Right atrium auricular region (tissue), 2 donors: ENCODE measurements around the gene IVD. TPM values are rescaled to one million over a fixed set of nuclear protein-coding genes. Genes with fewer than 3 reads are reported as not detected.

Experiments
- DNase-seq: peaks from one replicate; pipeline ENCODE4 v3.0.0-alpha.2; 2019; ENCODE audit warnings: low spot score
- H3K27ac ChIP-seq, 2 donors: fragments of 200-600 bp; sonication (generic); 1 replicate in 1 of 2; 2 replicates in 1 of 2; pipeline ENCODE4 v1.5.1; 2016 to 2019
- H3K27me3 ChIP-seq, 2 donors: fragments of 200-600 bp; sonication (generic); one replicate each; pipeline versions ENCODE4 v1.5.1 to v1.6.0; 2017 to 2019
- H3K36me3 ChIP-seq: fragments of 200-600 bp; sonication (generic); one replicate; pipeline ENCODE4 v1.5.1; 2016
- H3K4me1 ChIP-seq, 2 donors: fragments of 200-600 bp; sonication (generic); one replicate each; pipeline versions ENCODE4 v1.5.1 to v1.6.0; 2017 to 2019
- H3K4me3 ChIP-seq, 2 donors: fragments of 200-600 bp; sonication (generic); 1 replicate in 1 of 2; 2 replicates in 1 of 2; pipeline ENCODE4 v1.5.1; 2017 to 2019; ENCODE audit warnings: mild to moderate bottlenecking in 1 of 2, moderate library complexity in 1 of 2
- H3K9me3 ChIP-seq, 2 donors: fragments of 200-600 bp; sonication (generic); one replicate each; pipeline ENCODE4 v1.5.1; 2019
- total RNA-seq, 2 donors: library from RNA; depleted of rRNA; stranded (reverse); fragments of >200 nt; gene quantifications; one replicate each; pipeline ENCODE4 v1.1.0, GENCODE V29; 2016
- TF ChIP-seq, protein P1 (sequence below), 2 donors: fragments of 200-600 bp; sonication (generic); IDR thresholded peaks; one replicate each; pipeline ENCODE4 v1.5.1; 2019; ENCODE audit warnings: antibody characterized with exemption in 2 of 2

IVD gene
- total RNA-seq, 2 donors from 2014 or later, result 49.1 to 65.3 TPM

DNA sequence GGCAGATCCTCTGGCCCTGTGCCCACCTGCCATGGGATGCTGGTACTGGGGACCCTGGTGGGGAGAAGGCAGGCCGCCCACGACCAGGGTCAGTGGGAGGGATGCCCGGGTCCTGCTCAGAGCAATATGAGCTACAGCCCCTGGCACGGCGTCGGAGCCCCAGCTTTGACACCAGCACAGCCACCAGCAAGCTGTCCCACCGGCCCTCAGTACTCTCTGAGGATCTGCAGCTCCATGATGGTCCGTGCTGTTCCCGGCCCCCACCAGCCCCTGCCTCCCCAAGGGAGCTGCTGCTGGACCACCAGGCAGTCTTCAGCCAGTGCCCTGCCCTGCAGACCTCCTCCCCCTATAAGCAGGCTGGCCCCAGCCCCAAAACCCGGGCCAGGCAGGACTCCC, 36.1 kb upstream of the IVD start:
- no peaks in the 10 kb centered on the region for H3K27me3 ChIP-seq
- peaks cover 0 to 32% of the 10 kb centered on the region in 2 donors for H3K4me1 ChIP-seq
- H3K4me3 ChIP-seq, result no peak overlapping the region
- DNase-seq, result no peak
- H3K27ac ChIP-seq, result no peak overlapping the region
- H3K36me3 ChIP-seq, result no peaks in the 10 kb centered on the region
- no peaks in the 10 kb centered on the region for H3K9me3 ChIP-seq
- TF ChIP-seq, protein P1, sequence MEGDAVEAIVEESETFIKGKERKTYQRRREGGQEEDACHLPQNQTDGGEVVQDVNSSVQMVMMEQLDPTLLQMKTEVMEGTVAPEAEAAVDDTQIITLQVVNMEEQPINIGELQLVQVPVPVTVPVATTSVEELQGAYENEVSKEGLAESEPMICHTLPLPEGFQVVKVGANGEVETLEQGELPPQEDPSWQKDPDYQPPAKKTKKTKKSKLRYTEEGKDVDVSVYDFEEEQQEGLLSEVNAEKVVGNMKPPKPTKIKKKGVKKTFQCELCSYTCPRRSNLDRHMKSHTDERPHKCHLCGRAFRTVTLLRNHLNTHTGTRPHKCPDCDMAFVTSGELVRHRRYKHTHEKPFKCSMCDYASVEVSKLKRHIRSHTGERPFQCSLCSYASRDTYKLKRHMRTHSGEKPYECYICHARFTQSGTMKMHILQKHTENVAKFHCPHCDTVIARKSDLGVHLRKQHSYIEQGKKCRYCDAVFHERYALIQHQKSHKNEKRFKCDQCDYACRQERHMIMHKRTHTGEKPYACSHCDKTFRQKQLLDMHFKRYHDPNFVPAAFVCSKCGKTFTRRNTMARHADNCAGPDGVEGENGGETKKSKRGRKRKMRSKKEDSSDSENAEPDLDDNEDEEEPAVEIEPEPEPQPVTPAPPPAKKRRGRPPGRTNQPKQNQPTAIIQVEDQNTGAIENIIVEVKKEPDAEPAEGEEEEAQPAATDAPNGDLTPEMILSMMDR (IDR thresholded peaks at IDR 0.05), result no peak

DNA sequence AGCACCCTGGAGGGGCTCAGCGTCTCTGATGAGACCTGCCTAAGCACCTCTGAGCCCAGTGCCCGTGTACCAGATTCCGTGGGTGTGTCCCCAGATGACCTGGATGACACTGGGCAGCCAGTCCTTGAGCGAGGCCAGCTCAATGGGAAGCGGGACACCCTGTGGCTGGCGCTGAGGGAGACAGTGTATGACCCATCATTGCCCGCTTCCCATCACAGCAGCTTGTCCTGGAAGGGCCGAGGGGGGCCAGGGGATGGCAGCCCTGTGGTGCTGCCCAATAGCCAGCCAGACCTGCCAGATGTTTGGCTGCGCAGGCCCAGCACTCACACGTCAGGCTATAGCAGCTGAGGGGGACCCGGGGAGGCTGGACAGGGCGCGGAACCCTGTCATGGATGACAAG, 35.6 kb upstream of the IVD start:
- no peaks in the 10 kb centered on the region for H3K9me3 ChIP-seq
- TF ChIP-seq, protein P1 (IDR thresholded peaks at IDR 0.05), result no peak
- no peak for DNase-seq
- H3K27me3 ChIP-seq, result no peaks in the 10 kb centered on the region
- H3K4me3 ChIP-seq, result no peak overlapping the region
- no peak overlapping the region for H3K27ac ChIP-seq
- H3K4me1 ChIP-seq, result peaks cover 0 to 32% of the 10 kb centered on the region in 2 donors
- no peaks in the 10 kb centered on the region for H3K36me3 ChIP-seq

DNA sequence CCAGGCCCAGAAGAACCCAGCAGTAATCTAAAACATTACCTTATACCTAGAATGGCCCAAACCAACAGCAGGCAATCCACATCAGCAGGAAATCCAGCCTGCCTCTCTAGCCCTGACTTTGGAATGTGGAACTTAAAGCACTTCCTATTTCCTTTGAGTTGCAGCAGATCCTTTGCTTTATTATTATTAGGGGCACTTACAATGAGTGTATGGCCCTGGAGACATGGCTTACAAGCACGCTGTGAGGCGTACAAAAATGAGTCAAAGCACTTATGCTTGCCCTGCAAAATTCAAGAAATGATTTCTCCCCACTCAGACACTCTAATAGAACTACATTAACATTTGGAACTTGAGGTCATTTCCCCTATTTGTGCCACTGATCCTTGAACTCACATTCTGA, 32.6 kb upstream of the IVD start:
- DNase-seq, result no peak
- Histone ChIP-seq H3K27me3 (no peaks in the 10 kb centered on the region), H3K27ac (no peak overlapping the region), H3K36me3 (no peaks in the 10 kb centered on the region), H3K4me3 (no peak overlapping the region), H3K4me1 (peaks cover 0 to 6% of the 10 kb centered on the region in 2 donors), H3K9me3 (no peaks in the 10 kb centered on the region)
- TF ChIP-seq, protein P1 (IDR thresholded peaks at IDR 0.05), result no peak

DNA sequence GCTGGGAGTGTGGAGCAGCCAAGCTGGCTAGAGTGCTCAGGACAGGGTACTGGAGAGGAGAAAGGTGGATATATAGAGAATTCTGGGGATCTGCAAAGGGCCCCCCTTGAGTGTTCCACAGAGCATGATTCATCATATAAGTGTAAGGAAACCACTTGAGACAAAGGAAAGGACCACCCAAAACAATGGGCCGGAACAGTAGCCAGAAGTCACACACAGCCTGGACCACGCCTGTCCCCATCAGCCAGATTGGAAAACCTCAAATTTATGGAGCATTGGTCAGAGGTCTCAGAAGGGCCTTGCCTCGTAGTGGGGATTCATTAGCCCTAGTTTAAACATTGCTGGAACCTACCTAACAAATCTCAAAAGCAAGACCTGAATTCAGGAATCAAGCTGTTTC, 28.0 kb upstream of the IVD start:
- no peaks in the 10 kb centered on the region for H3K9me3 ChIP-seq
- DNase-seq, result no peak
- H3K4me3 ChIP-seq, result no peak overlapping the region
- TF ChIP-seq, protein P1 (IDR thresholded peaks at IDR 0.05), result no peak
- peaks cover 0 to 18% of the 10 kb centered on the region in 2 donors for H3K4me1 ChIP-seq
- no peaks in the 10 kb centered on the region for H3K36me3 ChIP-seq
- no peaks in the 10 kb centered on the region for H3K27me3 ChIP-seq
- no peak overlapping the region for H3K27ac ChIP-seq

DNA sequence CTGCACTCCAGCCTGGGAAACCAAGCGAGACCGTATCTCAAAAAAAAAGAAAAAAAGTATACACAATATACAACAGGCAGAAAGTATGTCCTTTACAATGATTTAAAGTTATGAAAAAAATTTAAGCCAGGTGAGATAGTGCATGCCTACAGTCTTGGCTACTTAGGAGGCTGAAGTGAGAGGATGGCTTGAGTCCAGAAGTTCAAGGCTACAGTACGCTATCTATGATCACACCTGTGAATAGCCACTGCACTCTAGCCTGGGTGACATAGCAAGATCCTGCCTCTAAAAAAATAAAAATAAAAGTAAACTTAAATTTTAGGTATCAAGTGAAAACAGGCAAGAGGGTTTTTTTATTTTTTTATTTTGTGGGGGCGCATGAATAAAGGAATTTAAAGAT, 26.2 kb upstream of the IVD start:
- no peaks in the 10 kb centered on the region for H3K27me3 ChIP-seq
- no peak overlapping the region for H3K4me3 ChIP-seq
- H3K36me3 ChIP-seq, result no peaks in the 10 kb centered on the region
- no peak for DNase-seq
- TF ChIP-seq, protein P1 (IDR thresholded peaks at IDR 0.05), result no peak
- no peaks in the 10 kb centered on the region for H3K9me3 ChIP-seq
- H3K27ac ChIP-seq, result peak overlapping the region in 1 of 2 donors; percentile 67
- peaks cover 0 to 30% of the 10 kb centered on the region in 2 donors for H3K4me1 ChIP-seq

DNA sequence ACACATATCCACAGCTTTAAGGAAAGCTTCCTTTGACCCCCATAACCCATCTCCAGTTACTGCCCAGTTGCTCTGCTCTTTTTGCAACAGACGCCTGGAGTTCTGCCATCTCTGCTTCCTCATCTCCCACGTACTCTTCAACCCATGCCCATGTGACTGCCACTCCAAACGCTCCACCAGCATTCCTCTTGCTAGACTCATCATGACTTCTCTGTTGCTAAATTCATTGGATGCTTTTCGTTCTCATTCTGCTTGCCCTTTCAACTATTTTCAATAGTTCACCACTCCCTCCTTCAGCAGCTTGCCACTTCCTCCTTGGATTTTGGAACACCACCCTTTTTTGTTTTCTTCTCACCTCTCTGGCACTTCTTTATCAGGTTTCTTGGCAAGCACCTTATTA, 25.7 kb upstream of the IVD start:
- Histone ChIP-seq H3K27me3 (no peaks in the 10 kb centered on the region), H3K36me3 (no peaks in the 10 kb centered on the region), H3K9me3 (no peaks in the 10 kb centered on the region), H3K27ac (peak overlapping the region in 1 of 2 donors; percentile 67), H3K4me1 (peaks cover 0 to 30% of the 10 kb centered on the region in 2 donors), H3K4me3 (no peak overlapping the region)
- TF ChIP-seq, protein P1 (IDR thresholded peaks at IDR 0.05), result no peak
- DNase-seq, result peak; percentile 84
